GM12873 (cell line): Measurements from ENCODE around the gene AGAP1.

Experiments
- CTCF ChIP-seq: IDR thresholded peaks from 2 replicates; pipeline ENCODE4 v1.5.1; 2012; ENCODE audit warnings: low read depth, mild to moderate bottlenecking, moderate library complexity, low read length, control low read depth; ENCODE audit not compliant: insufficient read depth; ENCODE audit errors: missing control alignments

The AGAP1 gene

GRCh38 chr2:235934774-235935484 is 441.1 kb downstream of the AGAP1 start:
- TF ChIP-seq CTCF: no peak

GRCh38 chr2:235935773-235936172 is 441.9 kb downstream of the AGAP1 start:
- TF ChIP-seq CTCF: no peak

- TF ChIP-seq CTCF: peak; percentile 49
Observed at GRCh38 chr2:235936493-235936892, 442.6 kb downstream of the AGAP1 start.

- no peak for TF ChIP-seq CTCF
Observed at GRCh38 chr2:235937087-235937486, 443.2 kb downstream of the AGAP1 start.

- no peak for TF ChIP-seq CTCF
Observed at GRCh38 chr2:235937526-235937925, 443.7 kb downstream of the AGAP1 start.

DNA sequence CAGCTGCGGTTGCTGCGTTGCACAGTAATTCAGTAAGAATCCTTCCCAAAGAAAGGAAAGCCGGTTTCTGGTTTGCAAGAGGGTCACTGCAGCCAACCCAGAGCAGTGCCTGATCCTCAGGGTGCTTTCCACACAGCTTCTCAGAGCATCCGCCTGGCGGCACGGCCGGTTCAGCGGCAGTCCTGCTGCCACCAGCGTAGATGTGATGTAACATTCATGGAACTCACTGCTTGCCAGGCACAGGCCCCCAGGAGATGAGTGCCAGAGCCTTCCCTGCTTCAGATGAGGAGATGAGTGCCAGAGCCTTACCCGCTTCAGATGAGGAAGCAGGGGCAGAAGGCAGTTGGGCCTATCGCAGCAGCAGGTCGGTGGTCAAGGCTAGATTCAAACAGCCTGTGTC is 444.1 kb downstream of the AGAP1 start:
- TF ChIP-seq CTCF: no peak

DNA sequence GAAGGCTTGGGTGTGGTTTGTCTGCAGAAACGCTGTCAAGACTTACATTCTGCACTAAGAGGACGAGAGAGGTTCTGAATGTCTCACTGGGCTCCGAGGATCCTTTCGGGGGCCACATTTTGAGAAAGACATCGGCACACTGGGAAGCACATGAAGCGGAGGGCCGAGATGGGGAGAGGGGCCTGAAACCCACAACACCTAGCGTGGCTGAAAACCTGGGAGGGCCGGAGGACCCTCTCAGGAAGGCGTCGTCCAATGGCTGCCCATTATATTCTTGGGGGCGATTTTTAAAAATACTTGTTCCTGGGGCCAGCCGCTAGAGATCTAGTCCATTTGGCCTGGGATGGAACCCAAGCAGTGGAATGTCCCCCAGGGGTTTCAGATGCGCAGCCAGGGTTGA is 444.8 kb downstream of the AGAP1 start:
- no peak for TF ChIP-seq CTCF

GRCh38 chr2:235939471-235939870 is 445.6 kb downstream of the AGAP1 start:
- TF ChIP-seq CTCF: no peak
